Upper lobe of left lung (tissue), 4 donors: Measurements from ENCODE around the gene RAB41.

Source experiments
- CTCF ChIP-seq, 6 experiments: fragments of 450-650 bp in 4 of 6; fragments of 200-600 bp in 2 of 6; sonication (generic) in 2 of 6; IDR thresholded peaks; one replicate each; pipeline ENCODE4 v1.5.1; 2016 to 2019; ENCODE audit warnings: antibody characterized with exemption in 6 of 6
- POLR2A ChIP-seq, 4 donors: fragments of 450-650 bp; IDR thresholded peaks; one replicate each; pipeline ENCODE4 v1.5.1; 2016 to 2017; ENCODE audit warnings: antibody characterized with exemption in 4 of 4, mild to moderate bottlenecking in 2 of 4
- POLR2AphosphoS5 ChIP-seq, 2 donors: sonication (generic); formaldehyde crosslinking; IDR thresholded peaks; one replicate each; pipeline ENCODE4 v1.5.1; 2017; ENCODE audit warnings: antibody characterized with exemption in 2 of 2

DNA sequence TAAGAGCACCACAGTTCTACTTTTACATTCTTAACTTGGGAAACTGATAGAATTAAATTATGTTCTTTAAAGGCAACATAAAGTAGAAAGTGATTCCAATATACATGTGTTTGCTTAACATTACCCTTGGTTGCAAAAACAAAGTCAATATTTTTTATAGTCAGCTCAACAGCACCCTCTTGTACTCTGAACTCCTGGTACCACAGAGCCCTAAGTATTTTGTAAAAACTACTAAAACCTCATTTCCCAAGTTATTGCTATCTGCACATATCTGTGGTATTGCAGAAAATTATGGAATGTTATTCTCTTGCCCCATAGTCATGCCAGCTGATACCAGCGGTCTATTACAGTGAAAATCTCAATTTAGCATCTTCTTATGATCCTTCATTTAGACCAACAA, 10.8 kb downstream of the RAB41 start:
- TF ChIP-seq POLR2AphosphoS5 (IDR thresholded peaks at IDR 0.05) (no peak), CTCF (IDR thresholded peaks at IDR 0.05) (no peak), POLR2A (IDR thresholded peaks at IDR 0.05) (no peak)
